Duodenal mucosa (tissue), 2 donors: ENCODE data around the gene RARRES2.

Experiments used
- H3K27ac ChIP-seq: one replicate; pipeline ENCODE4 v1.7.0; 2013; ENCODE audit warnings: low read depth, low read length
- H3K27me3 ChIP-seq, 2 donors: one replicate each; pipeline ENCODE4 v1.7.0; 2013; ENCODE audit warnings: low read length in 2 of 2, control low read depth in 1 of 2; ENCODE audit not compliant: insufficient read depth in 2 of 2, control insufficient read depth in 1 of 2
- H3K36me3 ChIP-seq, 2 donors: one replicate each; pipeline ENCODE4 v1.7.0; 2013; ENCODE audit warnings: low read length in 2 of 2, control low read depth in 1 of 2; ENCODE audit not compliant: insufficient read depth in 2 of 2, control insufficient read depth in 1 of 2
- H3K4me1 ChIP-seq, 2 donors: one replicate each; pipeline ENCODE4 v1.7.0; 2013; ENCODE audit warnings: low read length in 2 of 2, control low read depth in 1 of 2; ENCODE audit not compliant: insufficient read depth in 2 of 2, control insufficient read depth in 1 of 2
- H3K4me3 ChIP-seq, 2 donors: one replicate each; pipeline ENCODE4 v1.7.0; 2013; ENCODE audit warnings: low read length in 2 of 2, low read depth in 1 of 2
- H3K9ac ChIP-seq, 2 donors: one replicate each; pipeline ENCODE4 v1.7.0; 2013; ENCODE audit warnings: low read length in 2 of 2, low read depth in 1 of 2
- H3K9me3 ChIP-seq, 2 donors: one replicate each; pipeline ENCODE4 v1.7.0; 2013; ENCODE audit warnings: low read length in 2 of 2, control low read depth in 1 of 2; ENCODE audit not compliant: control insufficient read depth in 1 of 2

Gene RARRES2

GRCh38 chr7:150355666-150356059 is 14.2 kb upstream of the RARRES2 start:
- H3K4me1 ChIP-seq: peaks cover 9% of the 10 kb centered on the region in 2 donors
- H3K4me3 ChIP-seq: no peak overlapping the region
- no peak overlapping the region for H3K27ac ChIP-seq
- no peaks in the 10 kb centered on the region for H3K27me3 ChIP-seq
- no peaks in the 10 kb centered on the region for H3K36me3 ChIP-seq
- H3K9ac ChIP-seq: no peak overlapping the region
- no peaks in the 10 kb centered on the region for H3K9me3 ChIP-seq

- Histone ChIP-seq H3K36me3 (no peaks in the 10 kb centered on the region), H3K9ac (no peak overlapping the region), H3K27ac (no peak overlapping the region), H3K4me1 (no peaks in the 10 kb centered on the region), H3K4me3 (no peak overlapping the region), H3K27me3 (no peaks in the 10 kb centered on the region), H3K9me3 (no peaks in the 10 kb centered on the region)
Measured at GRCh38 chr7:150351587-150352194, 10.3 kb upstream of the RARRES2 start.

GRCh38 chr7:150346922-150347321 is 5.5 kb upstream of the RARRES2 start:
- no peak overlapping the region for H3K4me3 ChIP-seq
- no peak overlapping the region for H3K27ac ChIP-seq
- no peaks in the 10 kb centered on the region for H3K9me3 ChIP-seq
- no peak overlapping the region for H3K9ac ChIP-seq
- no peaks in the 10 kb centered on the region for H3K36me3 ChIP-seq
- H3K27me3 ChIP-seq: no peaks in the 10 kb centered on the region
- H3K4me1 ChIP-seq: no peaks in the 10 kb centered on the region

- Histone ChIP-seq H3K36me3 (no peaks in the 10 kb centered on the region), H3K9me3 (no peaks in the 10 kb centered on the region), H3K27me3 (peaks cover 2 to 5% of the 10 kb centered on the region in 2 donors), H3K4me1 (peaks cover 4 to 5% of the 10 kb centered on the region in 2 donors), H3K9ac (no peak overlapping the region), H3K4me3 (no peak overlapping the region), H3K27ac (no peak overlapping the region)
Measured at GRCh38 chr7:150345012-150345411, 3.6 kb upstream of the RARRES2 start.

GRCh38 chr7:150344299-150344698 is 2.9 kb upstream of the RARRES2 start:
- Histone ChIP-seq H3K27me3 (peaks cover 5% of the 10 kb centered on the region in 2 donors), H3K9me3 (no peaks in the 10 kb centered on the region), H3K4me1 (peaks cover 11 to 12% of the 10 kb centered on the region in 2 donors)

GRCh38 chr7:150343225-150343624 is 1.8 kb upstream of the RARRES2 start:
- Histone ChIP-seq H3K27me3 (peaks cover 5% of the 10 kb centered on the region in 2 donors), H3K9ac (no peak overlapping the region), H3K27ac (no peak overlapping the region), H3K4me1 (peaks cover 12 to 13% of the 10 kb centered on the region in 2 donors), H3K36me3 (no peaks in the 10 kb centered on the region), H3K9me3 (no peaks in the 10 kb centered on the region), H3K4me3 (no peak overlapping the region)

More at GRCh38 chr7:150344299-150344698, 2.9 kb upstream of the RARRES2 start:
- Histone ChIP-seq H3K9ac (no peak overlapping the region), H3K27ac (no peak overlapping the region), H3K4me3 (no peak overlapping the region), H3K36me3 (no peaks in the 10 kb centered on the region)

- Histone ChIP-seq H3K27me3 (peaks cover 5% of the 10 kb centered on the region in 2 donors), H3K9ac (no peak overlapping the region), H3K9me3 (no peaks in the 10 kb centered on the region), H3K36me3 (peaks cover 0 to 5% of the 10 kb centered on the region in 2 donors), H3K4me1 (peaks cover 12 to 13% of the 10 kb centered on the region in 2 donors), H3K27ac (no peak overlapping the region), H3K4me3 (no peak overlapping the region)
Measured at GRCh38 chr7:150342121-150342408, 636 bp upstream of the RARRES2 start.

GRCh38 chr7:150340875-150341262 is 560 bp downstream of the RARRES2 start:
- Histone ChIP-seq H3K4me1 (peaks cover 13 to 19% of the 10 kb centered on the region in 2 donors), H3K27ac (peak overlapping the region; percentile 20), H3K4me3 (peak overlapping the region; percentile 50 to 67), H3K36me3 (peaks cover 0 to 5% of the 10 kb centered on the region in 2 donors), H3K9ac (peak overlapping the region; percentile 12 to 38), H3K9me3 (no peaks in the 10 kb centered on the region), H3K27me3 (peaks cover 5% of the 10 kb centered on the region in 2 donors)

- peak overlapping the region; percentile 50 to 67 for H3K4me3 ChIP-seq
- H3K27ac ChIP-seq: peak overlapping the region; percentile 17
- H3K9ac ChIP-seq: peak overlapping the region in 1 of 2 donors; percentile 12
- peaks cover 5% of the 10 kb centered on the region in 2 donors for H3K27me3 ChIP-seq
- no peaks in the 10 kb centered on the region for H3K9me3 ChIP-seq
- H3K4me1 ChIP-seq: peaks cover 15 to 22% of the 10 kb centered on the region in 2 donors
- peaks cover 0 to 5% of the 10 kb centered on the region in 2 donors for H3K36me3 ChIP-seq
Measured at GRCh38 chr7:150340024-150340749, 1.2 kb downstream of the RARRES2 start.

GRCh38 chr7:150339409-150339809 is 2.0 kb downstream of the RARRES2 start:
- Histone ChIP-seq H3K9ac (no peak overlapping the region), H3K36me3 (peaks cover 0 to 5% of the 10 kb centered on the region in 2 donors), H3K4me1 (peaks cover 18 to 22% of the 10 kb centered on the region in 2 donors), H3K27ac (no peak overlapping the region), H3K9me3 (no peaks in the 10 kb centered on the region), H3K4me3 (peak overlapping the region; percentile 50 to 67), H3K27me3 (peaks cover 5% of the 10 kb centered on the region in 2 donors)
